ENCODE results near the gene KXD1.

KXD1 gene

DNA sequence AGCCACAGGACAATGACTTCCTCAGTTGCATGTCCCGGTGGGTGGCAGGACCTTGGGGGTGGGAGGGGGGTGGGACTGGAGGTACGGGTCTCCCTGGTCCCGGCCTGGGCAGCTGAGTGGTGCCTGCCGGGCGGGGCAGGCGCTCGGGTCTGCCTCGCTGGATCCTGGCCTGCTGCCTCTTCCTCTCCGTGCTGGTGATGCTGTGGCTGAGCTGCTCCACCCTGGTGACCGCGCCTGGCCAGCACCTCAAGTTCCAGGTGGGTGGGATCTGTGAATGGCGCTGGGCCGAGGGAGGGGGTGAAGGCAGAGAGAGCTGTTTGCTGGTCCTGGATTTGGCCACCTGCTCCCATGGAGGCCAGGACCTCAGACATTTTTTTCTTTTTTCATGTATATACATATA lies 60.6 kb downstream of the KXD1 start:
- DNase-seq = no peak
